OCI-LY3 (cell line): ENCODE data around the gene PAK2.
"Not testable (repeated sequence)": the region's sequence is repeated elsewhere in the genome, so short reads cannot be mapped to it uniquely, and the experiment has no call there.

Experiments
- H2AFZ ChIP-seq: fragments of 200-600, 300-600 bp; shearing (Covaris generic); 2 replicates; pipeline ENCODE4 v1.6.0; 2014; ENCODE audit warnings: antibody characterized with exemption, low read depth, low read length
- H3K27ac ChIP-seq: fragments of 200-600, 300-600 bp; sonication (generic); 2 replicates; pipeline ENCODE4 v1.5.1; 2014; ENCODE audit warnings: mild to moderate bottlenecking, low read length, moderate library complexity, mixed read lengths
- H3K27me3 ChIP-seq: fragments of 200-600, 300-600 bp; sonication (generic); 2 replicates; pipeline ENCODE4 v1.6.1; 2014; ENCODE audit warnings: low read depth, low read length, mixed read lengths
- H3K36me3 ChIP-seq: fragments of 200-600, 300-600 bp; sonication (generic); replicated peaks from 2 replicates; pipeline ENCODE3; 2014; ENCODE audit warnings: low read depth, low read length, mixed read lengths
- H3K4me1 ChIP-seq: fragments of 300-600, 200-600 bp; sonication (generic); 2 replicates; pipeline ENCODE4 v1.6.1; 2014; ENCODE audit warnings: low read length, mixed read lengths
- H3K4me2 ChIP-seq: fragments of 200-600, 300-600 bp; sonication (generic); 2 replicates; pipeline ENCODE4 v1.6.1; 2014; ENCODE audit warnings: low read length, mixed read lengths
- H3K4me3 ChIP-seq: fragments of 300-600, 200-600 bp; sonication (generic); 2 replicates; pipeline ENCODE4 v1.5.1; 2014; ENCODE audit warnings: antibody characterized with exemption, mild to moderate bottlenecking, low read length, moderate library complexity
- H3K79me2 ChIP-seq: fragments of 300-600, 200-600 bp; shearing (Covaris generic); 2 replicates; pipeline ENCODE4 v1.6.1; 2014; ENCODE audit warnings: mild to moderate bottlenecking, low read length, mixed read lengths
- H3K9ac ChIP-seq: fragments of 300-600, 200-600 bp; shearing (Covaris generic); 2 replicates; pipeline ENCODE4 v1.6.0; 2014; ENCODE audit warnings: mild to moderate bottlenecking, low read length, moderate library complexity
- H3K9me3 ChIP-seq: fragments of 200-600, 300-600 bp; shearing (Covaris generic); 2 replicates; pipeline ENCODE4 v1.6.1; 2014; ENCODE audit warnings: low read length, mixed read lengths; ENCODE audit not compliant: insufficient read depth
- H4K20me1 ChIP-seq: fragments of 200-600, 300-600 bp; sonication (generic); 2 replicates; pipeline ENCODE4 v1.6.1; 2016; ENCODE audit warnings: low read length, mixed read lengths; ENCODE audit not compliant: insufficient read depth
- CTCF ChIP-seq: fragments of 200-600, 300-600 bp; sonication (generic); IDR thresholded peaks from 2 replicates; pipeline ENCODE4 v1.5.1; 2014; ENCODE audit warnings: antibody characterized with exemption, low read length, low read depth
- EZH2phosphoT487 ChIP-seq: fragments of 200-600 bp; shearing (Covaris generic); IDR thresholded peaks from 2 replicates; pipeline ENCODE4 v1.6.1; 2018; ENCODE audit warnings: antibody characterized with exemption, mixed run types, low read depth

The PAK2 gene

GRCh38 chr3:196849180-196849741 lies 109.6 kb downstream of the PAK2 start:
- no peak overlapping the region for H3K4me2 ChIP-seq
- no peaks in the 10 kb centered on the region for H3K27me3 ChIP-seq
- H3K4me3 ChIP-seq: no peak overlapping the region
- H2AFZ ChIP-seq: no peak overlapping the region
- no peaks in the 10 kb centered on the region for H3K4me1 ChIP-seq
- H4K20me1 ChIP-seq: no peaks in the 10 kb centered on the region
- H3K9ac ChIP-seq: no peak overlapping the region
- no peak for TF ChIP-seq EZH2phosphoT487
- TF ChIP-seq CTCF: no peak
- H3K36me3 ChIP-seq: no peaks in the 10 kb centered on the region
- H3K9me3 ChIP-seq: no peaks in the 10 kb centered on the region
- H3K79me2 ChIP-seq: no peaks in the 10 kb centered on the region
- no peak overlapping the region for H3K27ac ChIP-seq

GRCh38 chr3:196863000-196863399 lies 123.3 kb downstream of the PAK2 start:
- H3K27ac ChIP-seq, H3K9ac ChIP-seq, H3K36me3 ChIP-seq, H4K20me1 ChIP-seq, H3K4me2 ChIP-seq, H3K4me1 ChIP-seq, H3K4me3 ChIP-seq, H3K9me3 ChIP-seq, H3K79me2 ChIP-seq, H3K27me3 ChIP-seq, H2AFZ ChIP-seq: not testable (repeated sequence)

- Histone ChIP-seq H3K79me2 (peaks cover 44% of the 10 kb centered on the region), H2AFZ (peak overlapping the region; percentile 82), H3K4me3 (peak overlapping the region; percentile 83), H3K4me2 (peak overlapping the region; percentile 90), H3K4me1 (peaks cover 13% of the 10 kb centered on the region), H3K9ac (peak overlapping the region; percentile 68), H3K36me3 (no peaks in the 10 kb centered on the region), H3K9me3 (no peaks in the 10 kb centered on the region), H4K20me1 (peaks cover 13% of the 10 kb centered on the region; the same call in 1 of the 2 replicates), H3K27me3 (no peaks in the 10 kb centered on the region), H3K27ac (peak overlapping the region; percentile 18; the same call in 1 of the 2 replicates)
- TF ChIP-seq CTCF (no peak), EZH2phosphoT487 (no peak)
Observed at GRCh38 chr3:196867155-196867506, 127.5 kb downstream of the PAK2 start.

GRCh38 chr3:196867507-196868296 lies 128.0 kb downstream of the PAK2 start, which contains the start of gene SENP5:
TSS of gene SENP5 (plus strand) at chr3:196867920. CDS start at chr3:196885182, 17,262 bp downstream.
- Histone ChIP-seq H2AFZ (peak within 1 kb of the TSS; percentile 82), H4K20me1 (peaks cover 15% of the 10 kb centered on the region; the same call in 1 of the 2 replicates), H3K4me2 (peak within 1 kb of the TSS; percentile 90), H3K27me3 (no peaks in the 10 kb centered on the region), H3K9ac (peak within 1 kb of the TSS; percentile 76), H3K4me1 (peaks cover 13% of the 10 kb centered on the region), H3K9me3 (no peaks in the 10 kb centered on the region), H3K36me3 (no peaks in the 10 kb centered on the region), H3K27ac (peak within 1 kb of the TSS; percentile 49), H3K4me3 (peak within 1 kb of the TSS; percentile 83), H3K79me2 (peaks cover 50% of the 10 kb centered on the region)
- no peak for TF ChIP-seq EZH2phosphoT487
- no peak for TF ChIP-seq CTCF
